Cerebellar cortex (tissue), 1 donor: ENCODE measurements around the gene ARL14EPL.

Experiments used
- DNase-seq: peaks from one replicate; pipeline ENCODE4 v3.0.0-alpha.2; 2015; ENCODE audit warnings: low spot score

The ARL14EPL gene

DNA sequence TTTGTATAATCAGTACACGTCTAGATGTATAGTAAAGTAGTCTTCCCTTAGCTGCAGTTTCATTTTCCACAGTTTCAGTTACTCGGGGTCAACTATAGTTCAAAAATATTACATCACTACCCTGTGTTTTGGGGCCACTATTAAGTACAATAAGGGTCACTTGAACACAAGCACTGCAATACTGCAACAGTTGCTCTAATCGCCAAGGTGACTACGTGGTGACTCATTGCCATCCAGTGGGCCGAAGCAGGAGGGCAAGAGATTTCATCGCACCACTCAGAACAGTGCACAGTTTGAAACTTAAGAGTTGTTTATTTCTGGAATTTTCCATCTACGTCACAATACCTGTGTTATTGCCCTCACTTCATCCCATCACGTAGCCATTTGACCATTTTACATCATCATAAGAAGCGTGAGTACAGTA, at the start of gene ARL14EPL:
TSS of gene ARL14EPL (plus strand) at position 379 of the 424 bp plus-strand sequence. CDS start 18,994 bp downstream, outside the sequence.
- no peak for DNase-seq

DNA sequence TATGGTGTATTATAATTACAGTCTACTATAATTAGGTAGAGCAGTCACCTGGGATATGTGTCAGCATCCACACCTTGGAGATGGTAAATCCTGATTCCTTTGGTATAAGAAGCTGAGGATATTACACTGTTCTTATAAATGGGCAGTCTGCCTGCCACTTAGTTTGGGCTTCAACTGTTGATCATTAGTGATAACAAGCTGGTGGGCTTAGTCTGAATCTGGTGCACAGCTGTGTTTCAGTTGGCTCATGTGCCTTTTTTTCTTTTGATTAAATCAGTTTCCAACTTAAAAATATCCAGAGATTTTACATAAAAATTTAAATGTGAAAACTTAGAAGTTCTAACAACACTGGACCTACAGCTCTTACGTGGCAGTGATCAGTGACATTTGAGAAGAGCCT, 48.8 kb upstream of the ARL14EPL start:
- DNase-seq = no peak

DNA sequence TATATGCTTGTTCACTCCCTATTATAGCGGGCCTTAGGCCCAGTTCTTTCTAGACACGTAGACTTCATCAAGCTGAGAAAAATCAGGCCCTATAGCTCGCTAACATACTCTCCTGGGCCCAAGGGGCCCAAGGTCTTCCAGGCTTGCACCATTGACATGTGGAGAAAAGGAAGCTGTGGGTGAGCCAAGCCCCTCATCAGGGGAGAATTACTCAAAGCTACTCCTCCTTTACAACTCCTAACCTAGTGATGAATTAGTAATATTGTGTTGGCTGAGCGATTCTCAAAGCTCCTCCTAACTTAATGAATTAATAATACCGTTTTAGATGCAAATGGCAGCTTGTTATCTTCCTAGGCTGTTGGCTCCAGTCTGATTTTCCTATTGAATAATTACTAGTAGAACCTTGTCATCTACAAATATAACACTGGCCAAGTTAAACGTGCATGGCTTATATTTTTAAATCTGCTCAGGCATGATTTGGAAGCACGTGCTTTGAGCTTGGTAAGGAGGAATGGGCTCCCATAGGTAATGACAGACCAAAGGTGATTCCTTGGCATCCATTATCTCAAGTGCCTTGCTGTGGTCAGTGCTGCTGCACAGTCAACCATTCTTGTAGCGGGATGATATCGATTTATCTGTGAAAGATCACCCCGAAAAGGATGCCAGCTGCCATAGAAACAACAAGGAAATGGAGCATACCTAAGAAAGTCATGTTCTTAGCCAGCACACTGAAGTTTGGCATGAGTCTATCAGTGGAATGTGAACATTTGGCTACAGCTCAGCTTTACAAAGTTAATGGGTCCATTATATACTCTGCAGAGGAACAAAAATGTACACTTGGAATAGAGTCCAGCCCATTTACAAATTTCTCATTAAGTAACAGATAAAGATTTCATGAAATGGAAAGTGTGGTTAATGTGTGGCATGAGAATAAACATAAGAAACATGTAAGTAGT, 46.2 kb upstream of the ARL14EPL start:
- no peak for DNase-seq

DNA sequence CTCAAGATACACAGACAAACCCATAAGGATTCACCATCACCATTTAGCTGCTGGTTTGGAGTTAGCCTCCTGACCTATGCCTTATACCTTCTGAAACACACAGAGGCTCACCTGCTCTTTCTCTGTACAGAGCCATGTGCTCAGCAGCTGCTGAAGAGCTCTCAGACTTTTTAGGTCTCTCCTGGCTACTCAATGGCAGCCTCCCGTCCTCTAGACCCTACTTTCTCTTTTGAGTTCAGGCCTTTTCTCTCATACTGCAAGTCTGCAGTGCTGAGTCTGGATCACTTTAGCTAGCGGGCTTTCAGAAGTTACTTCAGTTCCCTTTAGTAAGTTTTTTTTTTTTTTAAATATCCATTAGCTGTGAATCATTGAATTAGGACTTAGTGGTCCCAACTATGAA, 44.3 kb upstream of the ARL14EPL start:
- no peak for DNase-seq

DNA sequence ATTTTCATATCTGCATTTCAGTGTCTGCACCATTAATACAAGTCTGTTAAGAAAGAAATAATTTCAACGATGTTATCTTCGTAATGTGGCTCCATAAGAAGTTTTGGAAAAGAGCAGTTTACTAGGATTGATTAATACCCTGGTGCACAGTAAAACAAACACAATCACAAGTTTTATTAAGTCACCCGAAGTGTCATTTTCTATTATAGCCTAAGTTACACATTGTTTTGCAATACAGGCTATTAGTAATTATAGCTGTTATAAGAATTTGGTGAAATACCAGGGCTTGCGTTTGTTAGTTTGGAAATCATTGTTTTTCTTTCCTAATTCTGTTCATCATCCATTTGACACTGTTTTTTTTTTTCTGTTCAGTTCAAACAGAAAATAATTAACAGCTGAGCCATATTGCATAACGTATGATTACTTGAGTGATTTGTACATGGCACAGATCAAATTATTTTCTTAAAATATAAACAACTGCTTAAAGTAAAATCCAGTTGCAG, 39.4 kb upstream of the ARL14EPL start:
- no peak for DNase-seq

DNA sequence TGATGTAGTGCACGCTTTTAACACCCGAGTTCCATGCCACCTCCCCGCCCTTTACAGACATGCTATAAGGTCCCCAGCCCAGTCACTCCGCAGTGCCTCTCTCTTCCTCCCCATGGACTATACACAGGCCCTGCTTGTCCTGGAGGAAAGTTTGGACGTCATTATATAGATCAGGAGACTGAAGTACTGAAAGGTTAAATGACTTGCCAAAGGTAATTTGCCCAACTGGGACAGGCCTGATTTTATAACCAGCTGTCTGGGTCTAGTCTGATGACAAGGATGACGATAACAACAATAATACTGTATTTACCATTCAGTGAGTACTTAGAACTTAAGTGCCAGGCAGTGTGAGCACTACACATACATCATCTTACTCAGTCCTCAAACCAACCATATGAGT, 36.9 kb upstream of the ARL14EPL start:
- DNase-seq = no peak

DNA sequence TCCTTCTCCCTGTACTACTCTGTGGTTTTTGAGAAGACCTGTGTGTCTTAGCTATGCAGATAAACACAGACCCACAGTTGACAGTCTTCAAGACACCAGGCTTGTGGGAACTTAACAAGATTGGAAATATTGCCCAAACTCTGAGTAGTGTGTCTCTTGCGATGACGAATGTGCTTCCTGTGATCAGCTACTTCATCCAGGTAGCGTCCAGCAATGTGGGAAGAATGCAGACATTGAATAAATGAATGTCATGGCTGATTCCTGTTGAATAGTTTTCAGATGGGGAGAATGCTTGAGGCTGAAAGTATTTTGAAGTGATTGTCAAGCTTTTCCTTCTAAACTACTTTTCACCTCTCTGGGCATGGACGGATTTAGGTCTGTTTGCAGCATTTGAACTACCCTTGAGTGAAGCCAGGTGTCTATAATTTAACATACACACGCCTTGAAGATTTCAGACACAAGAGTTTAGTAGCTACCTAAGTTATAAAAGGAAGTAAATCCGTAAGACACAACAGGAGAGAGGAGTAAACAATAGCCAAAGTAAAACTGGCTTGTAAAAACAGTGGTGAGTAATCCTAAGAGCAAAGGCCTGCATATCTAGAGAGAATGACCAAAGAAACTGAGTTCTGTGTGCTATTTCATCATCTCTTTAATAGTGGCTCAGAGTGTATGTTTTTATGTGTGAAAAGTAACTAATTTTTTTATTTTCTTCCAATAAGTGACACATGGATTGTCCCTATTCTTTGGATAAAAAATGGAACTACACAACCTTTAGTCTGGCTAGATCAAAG, 30.0 kb upstream of the ARL14EPL start:
- DNase-seq = no peak

DNA sequence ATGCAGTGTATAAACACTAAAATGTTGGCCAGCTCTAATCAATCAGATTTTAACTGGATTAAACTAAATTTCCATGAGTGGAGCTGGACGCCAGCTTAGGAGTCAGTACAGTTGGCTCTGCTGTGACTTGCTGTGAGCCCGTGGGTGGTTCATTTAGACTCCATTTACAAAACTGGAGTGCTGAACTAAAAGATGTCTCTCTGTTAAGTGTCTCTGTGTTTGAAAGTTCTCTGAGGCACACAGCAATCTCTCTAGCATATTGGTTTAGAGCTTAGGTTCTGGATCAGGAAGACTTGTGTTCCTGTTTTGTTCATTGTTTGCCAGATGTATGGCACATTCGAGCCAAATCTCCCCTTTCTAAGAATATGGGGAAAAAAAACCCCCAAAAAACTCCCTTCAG, 28.0 kb upstream of the ARL14EPL start:
- no peak for DNase-seq

DNA sequence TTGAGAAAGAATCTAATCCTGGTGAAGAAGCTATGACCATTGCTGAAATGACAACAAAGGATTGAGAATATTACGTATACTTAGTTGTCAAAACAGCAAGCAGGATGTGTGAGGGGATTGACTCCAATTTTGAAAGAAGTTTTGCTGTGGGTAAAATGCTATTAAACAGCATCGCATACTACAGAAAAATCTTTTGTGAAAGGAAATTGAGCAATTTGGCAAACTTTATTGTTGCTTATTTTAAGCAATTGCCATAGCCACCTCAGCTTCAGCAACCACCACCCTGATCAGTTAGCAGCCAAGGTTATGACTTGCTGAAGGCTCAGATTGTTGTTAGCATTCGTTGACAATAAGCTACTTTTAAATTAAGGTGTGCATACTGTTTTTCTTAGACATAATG, 22.5 kb upstream of the ARL14EPL start:
- DNase-seq = no peak

DNA sequence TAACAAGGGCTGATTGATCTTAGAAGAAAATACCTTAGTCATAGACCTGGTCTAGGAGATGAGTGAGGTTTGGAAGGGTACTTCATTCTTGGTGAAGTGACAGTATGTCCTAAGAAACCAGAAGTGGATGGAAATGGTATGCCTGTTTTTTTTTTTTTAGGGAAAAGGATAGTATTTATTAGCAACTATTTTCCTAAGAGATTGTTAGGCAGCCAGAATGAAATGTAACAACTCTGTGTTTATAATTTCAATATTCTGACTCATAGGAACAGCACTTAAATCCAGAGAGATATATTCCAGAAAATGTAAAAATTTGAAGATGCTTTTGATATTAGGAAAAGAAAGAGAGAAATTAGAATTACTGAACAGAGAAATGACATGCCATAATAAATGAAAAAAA, 21.2 kb upstream of the ARL14EPL start:
- no peak for DNase-seq

DNA sequence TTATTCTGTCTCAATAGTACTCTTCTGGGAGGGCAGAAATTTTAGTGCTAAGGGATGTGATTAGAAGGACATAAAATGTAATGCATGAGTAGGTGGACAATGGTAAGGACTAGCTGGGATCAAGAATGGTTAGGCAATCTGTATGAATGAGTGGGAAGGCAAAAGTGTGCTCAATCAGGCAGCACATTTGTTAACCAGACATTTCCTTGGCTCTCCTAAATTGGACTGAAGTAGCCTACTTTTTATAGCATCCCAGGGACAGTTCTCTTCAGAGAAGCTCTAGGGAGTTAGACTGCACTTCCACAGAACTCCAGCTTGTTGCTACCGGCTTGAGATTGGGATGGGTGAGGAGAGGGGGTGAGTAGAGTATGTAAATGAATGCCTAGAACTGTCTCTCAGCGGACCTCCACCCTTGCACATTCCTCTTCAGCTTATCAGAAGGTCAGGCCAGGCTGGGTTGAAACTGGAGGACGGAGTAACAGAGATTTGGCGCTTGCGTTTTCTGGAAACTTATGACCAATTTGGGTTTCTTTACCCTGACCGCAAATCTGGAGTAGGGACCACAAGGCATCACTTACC, 19.0 kb upstream of the ARL14EPL start:
- DNase-seq = no peak

DNA sequence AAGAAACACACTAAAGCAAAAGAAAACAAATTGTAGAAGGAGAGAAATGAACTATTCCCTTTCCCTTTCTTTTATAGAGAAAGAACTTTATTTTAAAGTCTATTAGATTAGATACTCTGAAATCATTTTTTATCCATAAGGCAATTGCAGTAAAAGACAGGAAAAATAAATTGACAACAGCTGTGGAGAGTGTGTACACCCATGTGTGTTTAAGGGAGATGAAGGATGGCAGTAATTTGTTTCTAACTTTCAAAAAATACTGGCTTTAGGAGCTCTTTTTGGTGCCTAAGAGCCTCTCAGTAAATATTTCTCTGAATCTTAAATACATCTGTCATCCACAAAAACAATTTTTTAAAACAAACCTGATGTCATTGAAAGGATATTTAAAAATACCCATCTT, 18.3 kb upstream of the ARL14EPL start:
- no peak for DNase-seq

DNA sequence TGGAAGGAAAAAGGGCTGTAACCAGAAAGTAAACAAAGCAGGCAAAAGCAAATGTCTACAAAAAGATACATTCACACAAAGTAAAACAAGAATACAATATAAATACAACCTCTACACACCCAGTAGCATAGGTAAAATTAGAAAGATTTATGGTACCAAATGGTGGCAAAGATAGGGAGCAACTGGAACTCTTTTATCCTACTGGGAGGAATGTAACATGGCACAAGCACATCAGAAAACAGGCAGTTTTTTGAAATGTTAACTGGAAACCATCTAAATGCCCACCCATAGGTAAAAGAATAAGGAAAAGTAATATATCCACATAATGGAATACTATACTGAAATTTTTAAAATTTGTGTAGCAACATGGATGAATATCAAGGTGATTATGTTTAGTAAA, 8.7 kb upstream of the ARL14EPL start:
- no peak for DNase-seq

DNA sequence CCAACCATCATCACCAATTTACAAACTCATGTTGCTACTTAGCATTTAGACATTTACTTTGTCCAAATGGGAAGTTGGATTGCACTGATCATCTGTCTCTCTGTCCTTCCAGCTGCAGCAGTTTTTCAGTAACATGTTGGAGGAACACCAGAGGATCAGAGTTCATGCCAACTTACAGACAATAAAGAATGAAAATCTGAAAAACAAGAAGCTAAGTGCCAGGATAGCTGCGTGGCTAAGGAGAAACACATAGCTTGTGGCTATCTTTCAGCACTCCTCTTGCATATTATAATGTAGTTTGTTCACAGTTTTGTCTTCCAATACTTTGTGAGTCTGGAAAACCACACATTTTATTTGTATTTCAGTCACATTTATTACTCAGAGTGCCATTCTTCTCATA, 6.4 kb upstream of the ARL14EPL start:
- DNase-seq = no peak

DNA sequence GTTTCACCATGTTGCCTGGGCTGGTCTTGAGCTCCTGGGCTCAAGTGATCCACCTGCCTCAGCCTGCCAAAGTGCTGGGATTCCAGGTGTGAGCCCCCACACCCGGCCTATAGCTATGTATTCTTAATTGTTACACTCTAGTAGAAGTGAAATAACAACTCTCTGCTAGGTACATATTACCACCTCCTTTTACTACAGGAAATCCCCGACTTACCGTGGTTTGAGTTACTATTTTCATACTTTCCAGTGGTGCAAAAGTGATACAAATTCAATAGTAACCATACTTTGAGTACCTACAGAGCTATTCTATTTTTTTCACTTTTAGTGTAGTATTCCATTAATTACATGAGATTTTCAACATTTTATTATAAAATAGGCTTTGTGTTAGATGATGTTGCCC, 719 bp downstream of the ARL14EPL start:
- no peak for DNase-seq

DNA sequence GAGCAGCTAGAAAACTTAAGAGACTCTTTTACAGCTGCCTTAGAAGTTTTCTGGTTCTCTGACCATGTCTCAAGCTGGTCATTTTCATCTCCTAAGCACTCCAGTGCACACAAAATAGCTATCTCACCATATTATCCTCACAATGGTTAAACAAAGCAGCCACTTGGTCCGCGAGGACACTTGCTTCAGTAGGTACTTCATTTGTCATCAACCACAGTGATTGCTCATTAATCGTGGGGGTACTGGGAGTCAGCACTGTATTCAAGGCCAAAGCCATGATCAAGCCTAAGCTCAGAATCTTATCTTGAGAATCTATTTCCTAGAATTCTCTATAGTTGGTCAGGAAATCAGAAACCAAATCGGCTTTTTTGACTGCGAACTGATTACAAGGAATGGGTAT, 2.9 kb downstream of the ARL14EPL start:
- no peak for DNase-seq

DNA sequence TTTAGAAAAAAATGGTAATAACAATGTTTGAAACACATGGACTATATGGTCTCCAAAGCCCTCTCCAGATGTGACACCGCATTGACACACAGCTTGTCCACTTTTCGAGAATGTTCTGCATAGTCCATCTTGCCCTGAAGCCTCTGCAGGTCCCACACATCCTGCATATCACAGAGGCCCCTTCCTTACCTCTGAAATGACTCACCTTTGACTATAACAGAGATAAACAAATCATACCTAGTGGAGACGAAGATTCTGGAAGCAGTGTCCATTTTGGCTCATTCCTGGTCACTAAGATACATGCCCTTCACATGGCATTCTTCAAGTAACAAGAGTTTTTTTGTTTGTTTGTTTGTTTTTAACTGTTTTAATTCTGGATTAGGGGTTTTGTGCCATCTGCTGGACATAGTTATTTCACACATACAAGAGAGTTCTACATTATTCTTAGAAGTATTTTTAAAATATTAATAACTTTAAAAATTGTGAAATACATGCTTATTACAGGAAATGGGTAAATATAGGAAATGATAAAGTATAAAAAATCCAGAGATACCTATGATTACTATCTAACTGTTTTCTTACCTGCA, 5.1 kb downstream of the ARL14EPL start:
- no peak for DNase-seq

DNA sequence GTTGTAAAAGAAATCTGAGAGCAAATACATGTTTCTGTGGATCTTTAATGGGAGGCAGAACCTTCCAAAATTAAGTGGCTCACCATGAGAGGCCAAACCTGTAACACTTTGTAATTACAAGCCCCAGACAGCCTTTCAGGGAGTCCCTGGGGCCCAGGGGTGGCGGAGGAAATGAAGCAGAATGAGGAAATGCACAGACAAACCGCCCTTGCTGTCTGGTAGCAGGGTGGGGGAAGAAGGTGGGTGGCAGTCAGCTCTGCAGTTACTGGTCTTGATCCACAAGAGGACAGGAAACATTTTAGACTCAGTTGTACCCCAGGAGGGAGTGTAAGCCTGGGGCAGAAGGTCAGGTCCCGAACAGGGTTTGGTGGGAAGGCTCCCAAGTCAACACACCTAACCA, 6.5 kb downstream of the ARL14EPL start:
- no peak for DNase-seq

DNA sequence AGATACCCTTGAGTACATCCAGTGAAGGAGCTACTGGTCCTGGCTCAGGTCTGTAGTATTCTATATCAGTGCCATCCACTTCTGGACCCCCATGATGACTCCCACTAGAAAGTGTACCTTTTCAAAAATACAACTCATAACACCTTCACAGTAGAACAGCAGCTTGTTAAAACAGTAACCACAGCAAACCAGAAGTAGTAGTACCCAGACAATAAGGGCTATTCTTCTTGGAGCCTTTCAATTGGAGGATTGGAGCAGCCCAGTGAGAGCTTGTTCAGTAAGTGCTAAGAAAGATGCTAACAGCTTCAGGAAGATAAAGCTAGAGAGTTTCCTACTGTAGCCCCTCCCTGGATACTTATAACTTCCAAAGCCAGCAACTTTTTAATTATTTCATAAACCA, 10.1 kb downstream of the ARL14EPL start:
- no peak for DNase-seq

DNA sequence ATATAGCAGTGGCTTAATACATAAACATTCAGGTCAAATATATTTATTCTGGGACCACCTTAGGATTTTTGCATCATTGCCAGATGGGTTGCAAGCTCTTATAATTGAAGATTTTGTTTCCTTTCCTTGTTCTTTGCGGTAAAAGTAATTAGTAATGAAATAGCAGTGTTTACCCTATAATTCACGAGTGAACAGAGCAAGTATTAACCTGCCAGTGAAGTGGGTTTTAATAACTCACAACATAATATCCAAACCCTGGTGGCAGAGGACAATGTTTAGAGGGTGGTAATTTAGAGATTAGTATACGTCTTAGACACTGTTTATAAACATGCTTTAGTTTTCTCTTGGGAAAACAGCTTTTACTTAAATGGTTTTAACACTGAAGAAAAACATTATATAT, 11.8 kb downstream of the ARL14EPL start:
- DNase-seq = no peak

DNA sequence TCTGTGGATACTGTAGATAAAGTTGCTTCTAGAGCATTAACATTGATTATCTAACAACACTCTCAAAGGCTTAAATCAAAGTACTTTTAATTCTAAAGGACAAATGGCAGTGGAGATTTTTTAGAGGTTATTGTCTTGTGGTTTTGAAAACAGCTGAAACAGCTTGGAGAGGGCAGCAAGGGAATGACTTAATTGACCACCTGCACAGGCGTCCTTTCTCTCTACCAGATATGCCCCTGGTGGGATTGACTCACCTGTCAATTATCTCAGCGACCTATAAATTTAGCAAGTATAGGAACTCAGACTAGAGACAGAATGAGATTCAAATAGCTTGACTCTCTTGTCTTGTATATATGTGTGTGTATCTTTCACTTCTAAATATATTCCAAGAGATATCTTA, 13.5 kb downstream of the ARL14EPL start:
- no peak for DNase-seq

DNA sequence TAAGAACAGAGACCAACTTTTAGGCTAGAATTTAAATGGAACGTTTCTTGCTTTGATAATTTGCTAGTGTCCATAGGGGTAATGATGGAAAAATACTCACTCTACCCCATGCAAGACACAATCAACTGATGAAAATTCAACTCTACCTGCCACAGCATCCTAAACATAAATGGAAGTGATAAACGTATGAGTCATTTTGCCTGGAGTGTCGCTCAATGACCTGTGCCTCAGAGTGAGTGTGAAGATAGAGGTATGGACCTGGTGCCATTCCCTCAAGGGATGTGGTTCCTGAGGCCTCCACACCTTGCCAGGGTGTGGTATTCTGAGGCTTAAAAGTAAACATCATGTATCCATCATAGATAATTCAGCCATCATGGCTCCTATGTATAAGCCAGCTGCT, 14.0 kb downstream of the ARL14EPL start:
- DNase-seq = no peak
